ENCODE data around the gene CDH20.
A peak's percentile ranks its signal among the peaks of the same experiment; 100 is the strongest.

CDH20 gene

GRCh38 chr18:61542596-61542995 is 209.4 kb downstream of the CDH20 start:
- DNase-seq: no peak

- no peak for DNase-seq
These were observed 210.3 kb downstream of the CDH20 start for GRCh38 chr18:61543518-61543917.

DNA sequence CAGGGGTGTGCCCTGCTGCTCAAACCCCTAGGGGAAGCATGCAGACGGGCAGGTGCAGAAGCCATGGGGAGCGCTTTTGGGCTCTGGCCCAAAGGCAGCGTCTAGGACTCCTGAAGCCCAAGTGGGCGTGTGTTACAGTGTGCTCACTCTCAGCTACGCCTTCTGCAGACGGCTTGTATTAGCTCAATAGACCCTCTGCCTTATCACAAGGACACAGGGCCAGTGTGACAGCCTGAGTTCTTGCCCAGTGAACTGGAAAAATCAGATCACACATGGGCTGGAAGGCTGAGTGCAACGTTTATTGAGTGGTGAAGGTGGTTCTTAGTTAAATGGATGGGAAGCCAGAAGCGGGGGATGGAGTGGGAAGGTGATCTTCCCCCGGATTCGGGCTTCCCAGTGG is 210.9 kb downstream of the CDH20 start:
- no peak for DNase-seq

DNA sequence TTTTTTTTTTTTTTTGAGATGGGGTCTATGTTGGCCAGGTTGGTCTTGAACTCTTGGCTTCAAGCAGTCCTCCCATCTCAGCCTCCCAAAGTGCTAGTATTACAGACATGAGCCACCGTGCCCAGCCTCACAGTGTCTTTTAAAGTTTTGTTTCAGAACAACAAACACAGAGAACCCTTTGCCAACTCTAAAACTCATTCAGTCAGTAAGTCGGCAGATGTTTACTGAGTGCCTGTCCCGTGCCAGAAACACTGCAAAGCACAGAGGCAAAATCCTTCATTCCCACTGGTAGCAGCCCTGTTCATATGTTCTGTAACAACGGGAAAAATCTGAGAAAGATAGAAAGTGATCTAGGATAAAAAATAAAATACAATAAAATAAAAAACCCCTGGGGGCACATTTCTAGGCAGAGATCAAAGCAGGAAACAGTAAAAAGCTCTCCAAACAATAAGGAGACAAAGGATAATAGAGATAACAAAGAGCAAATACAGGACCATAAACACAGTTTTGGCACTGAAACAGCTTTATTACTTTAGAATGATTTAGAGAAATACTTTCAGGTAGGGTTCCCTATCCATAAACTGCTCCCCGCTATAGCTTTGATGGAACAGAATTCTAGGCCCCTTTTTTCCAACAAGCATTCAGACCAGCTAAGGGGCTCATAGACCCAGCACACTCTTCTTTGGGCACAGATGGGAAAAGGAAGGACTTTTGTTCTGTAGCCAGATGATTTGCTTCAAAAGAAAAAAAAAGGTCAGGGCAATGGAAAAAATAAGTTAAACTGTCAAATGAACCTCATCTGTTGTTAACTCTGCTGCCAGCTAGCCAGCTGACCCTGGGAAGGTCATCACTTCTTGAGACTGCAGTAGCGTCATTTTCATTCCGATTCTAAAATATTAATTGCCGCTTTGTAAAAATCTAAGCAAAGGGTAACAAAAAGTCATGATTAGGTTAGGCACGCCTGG is 212.3 kb downstream of the CDH20 start:
- DNase-seq: no peak

- no peak for DNase-seq
These were observed 213.4 kb downstream of the CDH20 start for GRCh38 chr18:61546590-61546989.

- DNase-seq: no peak
These were observed 216.2 kb downstream of the CDH20 start for GRCh38 chr18:61549416-61549815.

DNA sequence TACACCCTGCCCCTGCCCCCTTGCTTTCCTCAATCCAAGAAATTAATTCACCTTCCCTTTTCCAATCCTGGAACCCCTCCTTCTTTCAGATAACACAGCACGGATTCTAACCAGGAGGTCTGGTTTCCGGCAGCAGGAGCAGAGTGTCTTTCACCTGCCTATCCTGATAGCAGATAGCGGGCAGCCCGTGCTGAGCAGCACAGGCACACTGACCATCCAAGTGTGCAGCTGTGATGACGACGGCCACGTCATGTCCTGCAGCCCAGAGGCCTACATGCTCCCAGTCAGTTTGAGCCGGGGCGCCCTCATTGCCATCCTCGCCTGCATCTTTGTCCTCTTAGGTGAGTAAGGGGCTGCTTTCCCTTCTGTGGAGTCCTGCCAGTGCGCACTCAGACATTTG is 216.7 kb downstream of the CDH20 start:
- DNase-seq: no peak

DNA sequence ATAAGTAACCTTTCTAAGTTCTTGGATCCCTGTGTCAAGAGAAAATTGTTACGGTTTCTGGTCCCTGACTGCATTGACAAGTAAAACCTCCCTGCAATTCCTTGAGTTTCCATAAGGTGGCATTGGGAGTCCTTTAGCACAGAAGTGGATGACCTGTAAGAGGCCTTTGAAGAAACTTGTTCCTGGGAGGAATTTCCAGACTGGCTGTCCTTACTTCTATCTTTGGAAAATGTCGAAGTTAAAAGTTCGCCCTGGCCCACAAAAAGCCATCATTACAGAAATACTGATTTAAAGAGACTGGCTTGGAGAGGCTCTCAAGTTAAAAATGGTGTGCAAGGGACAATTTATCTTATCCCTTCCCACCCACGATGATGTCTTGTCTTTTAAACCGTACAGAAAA is 218.4 kb downstream of the CDH20 start:
- peak; percentile 6 for DNase-seq

- no peak for DNase-seq
These were observed 219.9 kb downstream of the CDH20 start for GRCh38 chr18:61553045-61553659.

GRCh38 chr18:61554117-61554776 is 221.0 kb downstream of the CDH20 start:
- no peak for DNase-seq

DNA sequence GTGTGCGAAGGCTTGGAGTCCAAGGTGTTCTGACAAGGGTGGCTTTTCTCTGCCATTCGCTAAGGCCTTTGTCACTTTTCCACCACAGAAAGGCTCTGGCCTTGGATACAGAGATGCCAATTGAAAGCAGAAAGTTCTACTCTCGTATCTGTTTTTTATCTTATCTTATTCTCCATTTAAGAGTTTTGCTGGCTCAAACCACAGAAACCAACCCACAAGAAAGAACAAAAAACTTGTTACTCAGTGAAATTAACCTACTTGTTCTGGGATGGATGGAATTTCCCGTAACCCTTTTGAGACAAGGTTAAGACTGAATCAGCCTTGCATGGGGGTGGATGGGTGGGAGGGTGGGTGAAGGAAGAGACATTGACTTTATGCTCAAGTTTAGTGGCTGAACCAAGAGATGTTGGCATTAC is 221.7 kb downstream of the CDH20 start:
- no peak for DNase-seq

DNA sequence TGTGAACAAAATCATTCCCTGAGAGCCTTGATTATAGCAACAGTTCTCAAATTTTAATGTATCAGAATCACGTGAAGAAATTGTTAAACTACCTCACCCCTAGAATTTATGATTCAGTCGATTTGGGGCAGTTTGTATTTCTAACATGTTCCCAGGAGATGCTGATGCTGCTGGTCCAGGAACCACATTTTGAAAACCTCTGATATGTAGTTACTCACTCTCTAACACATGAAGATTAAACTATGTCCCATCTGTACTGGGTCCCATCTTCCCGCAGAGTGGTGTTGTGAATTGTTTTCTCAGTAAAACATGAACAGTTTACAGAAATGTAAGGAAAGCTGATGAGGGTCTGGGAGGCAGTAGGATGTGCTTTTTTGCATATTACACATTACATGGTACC is 223.1 kb downstream of the CDH20 start:
- DNase-seq: no peak

- no peak for DNase-seq
These were observed 223.6 kb downstream of the CDH20 start for GRCh38 chr18:61556862-61557261.

DNA sequence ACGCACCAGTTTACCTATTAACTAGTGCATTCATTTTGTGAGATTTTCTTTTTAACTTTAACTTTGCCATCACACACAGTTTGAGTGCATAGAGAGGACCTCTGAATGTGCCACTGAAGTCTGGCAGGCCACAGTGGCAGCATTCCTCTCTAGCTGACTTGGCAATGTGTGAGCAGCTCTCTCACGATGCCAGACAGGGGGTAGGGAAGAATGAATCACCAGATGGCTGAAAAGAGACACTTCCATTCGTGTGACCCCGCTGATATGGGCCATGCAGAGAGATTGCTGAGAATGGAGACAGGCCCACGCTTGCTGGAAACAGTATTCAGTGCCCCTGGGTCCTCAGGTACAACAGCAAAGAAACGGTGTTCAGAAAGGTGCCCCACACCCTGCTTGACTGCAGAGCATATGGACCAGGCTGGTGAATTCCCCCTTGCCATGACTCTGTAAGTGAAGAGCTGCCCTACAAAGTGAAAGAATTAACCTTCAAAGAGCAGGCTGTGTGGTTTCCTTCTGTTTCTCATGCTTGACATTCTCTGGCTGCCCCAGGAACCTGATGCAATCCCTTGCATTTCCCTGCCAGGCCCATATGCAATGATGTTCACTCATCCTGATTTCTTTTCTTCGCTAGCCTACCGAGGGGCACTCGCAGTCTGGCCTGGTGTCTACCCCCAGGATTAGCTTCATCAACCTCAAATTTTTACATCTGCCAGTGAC is 236.1 kb downstream of the CDH20 start:
- DNase-seq: no peak

- DNase-seq: no peak
These were observed 236.8 kb downstream of the CDH20 start for GRCh38 chr18:61570070-61570469.

DNA sequence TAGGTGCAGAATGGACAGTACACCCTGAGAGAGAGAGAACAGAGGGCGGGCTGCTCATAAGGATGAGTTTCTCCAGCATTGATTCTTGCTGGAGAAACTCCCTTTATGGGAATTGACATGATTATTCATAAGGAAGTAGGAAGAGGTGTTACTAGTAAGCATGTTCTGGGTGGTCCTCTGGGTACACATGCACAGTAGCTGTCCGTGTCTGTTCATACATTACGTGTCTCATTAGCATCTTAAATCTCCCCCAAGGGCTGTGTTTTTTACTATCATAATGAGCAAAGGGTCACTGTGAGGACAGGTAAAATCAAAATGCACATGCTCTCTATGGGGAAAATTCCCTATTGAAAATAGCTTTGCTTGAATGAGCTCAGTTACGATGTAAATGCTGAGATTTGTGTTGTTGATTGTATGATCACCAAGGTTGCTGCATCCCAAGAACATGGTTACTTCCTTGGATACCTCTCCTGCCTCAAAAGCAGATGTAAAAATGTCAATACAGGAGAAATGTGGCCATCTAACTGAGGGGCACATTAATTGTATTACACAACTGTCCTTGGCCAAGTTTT is 238.9 kb downstream of the CDH20 start:
- no peak for DNase-seq

GRCh38 chr18:61572871-61573270 is 239.6 kb downstream of the CDH20 start:
- DNase-seq: no peak

- no peak for DNase-seq
These were observed 241.4 kb downstream of the CDH20 start for GRCh38 chr18:61574665-61575064.

DNA sequence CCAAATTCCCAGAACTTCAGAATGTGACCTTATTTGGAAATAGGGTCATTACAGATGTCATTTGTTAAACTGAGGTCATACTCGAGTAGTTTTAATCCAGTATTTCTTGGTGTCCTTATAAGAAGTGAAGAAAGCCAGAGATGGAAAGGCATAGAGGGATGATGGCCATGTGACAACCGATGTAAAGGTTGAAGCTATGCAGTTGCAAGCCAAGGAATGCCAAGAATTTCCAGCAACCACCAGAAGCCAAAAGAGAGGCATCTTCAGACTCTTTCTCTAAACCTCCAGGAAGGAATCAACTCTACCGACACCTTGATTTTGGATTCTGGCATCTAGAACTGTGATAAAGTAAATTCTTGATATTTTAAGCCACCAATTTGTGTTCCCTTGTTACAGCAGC is 242.2 kb downstream of the CDH20 start:
- DNase-seq: no peak

DNA sequence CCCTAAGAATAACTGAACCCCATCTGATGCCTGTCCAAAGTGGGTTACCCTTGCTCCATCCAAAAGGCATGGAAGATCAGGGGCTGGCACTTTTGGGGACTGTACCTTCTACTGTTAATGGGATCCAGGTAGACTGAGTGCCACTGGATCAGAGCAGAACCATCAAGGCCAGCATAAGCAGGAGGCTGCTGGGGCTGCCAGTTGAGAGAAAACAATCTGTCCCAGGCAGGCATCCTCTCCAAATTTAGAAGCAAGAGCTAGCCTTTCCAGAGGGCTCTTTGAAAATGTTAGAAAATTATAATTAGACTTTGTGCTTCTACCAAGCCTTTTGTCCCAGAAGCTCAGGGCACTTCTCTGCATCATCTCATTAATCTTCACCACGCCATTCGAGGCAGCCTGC is 245.6 kb downstream of the CDH20 start:
- DNase-seq: no peak

DNA sequence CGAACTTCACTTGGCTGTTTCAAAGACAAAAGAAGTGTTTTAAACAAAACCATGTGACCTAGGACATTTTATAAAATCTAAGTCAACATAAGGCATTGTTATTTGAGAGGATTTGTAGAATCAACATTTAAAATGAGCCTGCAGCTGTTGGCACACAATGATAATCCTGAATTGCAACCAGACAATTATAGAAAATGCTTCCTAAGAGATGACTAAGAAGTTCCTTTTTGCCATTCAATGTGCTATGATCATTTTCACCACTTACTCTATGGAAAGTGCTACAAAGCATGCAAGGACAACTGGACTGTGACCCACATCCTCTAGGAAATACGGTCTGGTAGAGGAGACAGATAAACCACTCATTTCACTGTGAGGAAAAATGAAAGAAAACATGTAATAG is 246.4 kb downstream of the CDH20 start:
- DNase-seq: no peak

GRCh38 chr18:61580046-61580445 is 246.8 kb downstream of the CDH20 start:
- DNase-seq: no peak

Measured in NCI-H2029 (cell line).